Measurements from ENCODE around the gene SLITRK3.

GRCh38 chr3:165194511-165195240 is 1.5 kb downstream of the SLITRK3 start:
- TF ChIP-seq CTCF (conservative IDR thresholded peaks at IDR 0.05 in 1 of 2, IDR thresholded peaks at IDR 0.05 in 1 of 2; ENCODE audit: extremely low read depth in 1 of 2, insufficient read depth in 1 of 2, low read depth in 1 of 2, low read length in 2 of 2) (no peak), EZH2 (IDR thresholded peaks at IDR 0.05; ENCODE audit: borderline replicate concordance, low read length) (no peak)
